Ovary (tissue), 3 donors: ENCODE measurements around the gene C6orf15.

Experiments used
- POLR2A ChIP-seq: fragments of 450-650 bp; IDR thresholded peaks from one replicate; pipeline ENCODE4 v1.6.1; 2017; ENCODE audit warnings: antibody characterized with exemption, mild to moderate bottlenecking, moderate library complexity
- TF ChIP-seq, protein P1 (sequence below), 3 donors: fragments of 450-650 bp in 2 of 3; fragments of 200-600 bp in 1 of 3; IDR thresholded peaks; one replicate each; pipeline versions ENCODE4 v1.5.1 to v1.8.0; 2016 to 2022; ENCODE audit warnings: antibody characterized with exemption in 3 of 3, mild to moderate bottlenecking in 1 of 3
- donor health status: DM: no; HTN: no; CAD: no.

DNA sequence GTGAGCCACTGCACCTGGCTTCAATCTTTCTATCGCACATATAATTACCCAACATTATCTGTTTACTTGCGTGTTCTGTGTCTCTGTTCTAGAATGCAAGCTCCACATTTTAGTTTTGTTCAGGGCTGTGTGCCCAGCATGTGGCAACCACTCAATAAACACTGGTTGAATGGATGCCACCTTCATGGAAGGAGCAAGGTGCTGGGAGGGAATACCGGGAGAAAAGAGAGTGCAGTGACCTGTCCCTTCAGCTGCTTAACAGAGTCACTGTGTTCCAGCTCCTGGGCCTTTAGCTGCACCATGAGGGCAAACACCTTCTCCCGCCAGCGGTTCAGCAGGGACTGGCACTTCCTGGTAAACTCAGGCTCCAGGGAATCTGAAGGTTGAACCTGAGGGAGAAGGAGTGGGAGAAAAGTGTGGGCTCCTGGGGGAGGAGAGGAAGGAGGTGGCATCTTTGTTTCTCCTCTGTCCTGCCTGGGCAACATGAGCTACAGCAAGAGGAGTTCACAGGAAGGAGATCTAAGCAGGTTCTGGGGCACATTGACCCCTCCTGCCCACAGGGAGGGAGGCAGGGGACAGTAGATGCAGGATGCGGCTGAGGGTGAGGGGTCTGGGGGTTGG is 37.6 kb upstream of the C6orf15 start:
- TF ChIP-seq, protein P1, sequence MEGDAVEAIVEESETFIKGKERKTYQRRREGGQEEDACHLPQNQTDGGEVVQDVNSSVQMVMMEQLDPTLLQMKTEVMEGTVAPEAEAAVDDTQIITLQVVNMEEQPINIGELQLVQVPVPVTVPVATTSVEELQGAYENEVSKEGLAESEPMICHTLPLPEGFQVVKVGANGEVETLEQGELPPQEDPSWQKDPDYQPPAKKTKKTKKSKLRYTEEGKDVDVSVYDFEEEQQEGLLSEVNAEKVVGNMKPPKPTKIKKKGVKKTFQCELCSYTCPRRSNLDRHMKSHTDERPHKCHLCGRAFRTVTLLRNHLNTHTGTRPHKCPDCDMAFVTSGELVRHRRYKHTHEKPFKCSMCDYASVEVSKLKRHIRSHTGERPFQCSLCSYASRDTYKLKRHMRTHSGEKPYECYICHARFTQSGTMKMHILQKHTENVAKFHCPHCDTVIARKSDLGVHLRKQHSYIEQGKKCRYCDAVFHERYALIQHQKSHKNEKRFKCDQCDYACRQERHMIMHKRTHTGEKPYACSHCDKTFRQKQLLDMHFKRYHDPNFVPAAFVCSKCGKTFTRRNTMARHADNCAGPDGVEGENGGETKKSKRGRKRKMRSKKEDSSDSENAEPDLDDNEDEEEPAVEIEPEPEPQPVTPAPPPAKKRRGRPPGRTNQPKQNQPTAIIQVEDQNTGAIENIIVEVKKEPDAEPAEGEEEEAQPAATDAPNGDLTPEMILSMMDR (IDR thresholded peaks at IDR 0.05) = no peak
- no peak for TF ChIP-seq POLR2A
